ENCODE measurements around the gene GZMM. TPM values are rescaled to one million over a fixed set of nuclear protein-coding genes. Genes with fewer than 3 reads are reported as not detected.

Gene GZMM
- total RNA-seq, 6 experiments from 2014 or later, result 0.59 to 0.95 (median 0.74) TPM; not detected in 3

- Histone ChIP-seq H3K27me3 (no peaks in the 10 kb centered on the region), H3K27ac (no peak overlapping the region), H3K4me3 (no peak overlapping the region), H3K4me1 (peaks cover 0 to 15% (median 0%) of the 10 kb centered on the region in 4 donors), H3K36me3 (no peaks in the 10 kb centered on the region), H3K9me3 (no peaks in the 10 kb centered on the region)
- intact Hi-C loops (cut with DNase I), result no loop called here
- ATAC-seq (peak; percentile 4 to 35 (median 31)), DNase-seq (peak in 1 of 3 donors; percentile 59)
- TF ChIP-seq POLR2A (IDR thresholded peaks at IDR 0.05) (no peak), CTCF (IDR thresholded peaks at IDR 0.05) (no peak)
- 74% methylated on average over 9 of the region's 21 CpGs for WGBS (ENCODE audit: insufficient coverage, low coverage, low lambda C conversion rate, missing lambda C conversion rate)
These were observed 15.1 kb downstream of the GZMM start for GRCh38 chr19:558770-559439.

GRCh38 chr19:560121-560520 lies 16.3 kb downstream of the GZMM start:
- Histone ChIP-seq H3K9me3 (no peaks in the 10 kb centered on the region), H3K4me3 (no peak overlapping the region), H3K27ac (no peak overlapping the region), H3K36me3 (no peaks in the 10 kb centered on the region), H3K27me3 (no peaks in the 10 kb centered on the region), H3K4me1 (peaks cover 0 to 15% (median 0%) of the 10 kb centered on the region in 4 donors)
- ATAC-seq, result no peak
- no peak for DNase-seq
- 73% methylated on average over 12 of the region's 12 CpGs for WGBS (ENCODE audit: insufficient coverage, low coverage, low lambda C conversion rate, missing lambda C conversion rate)
- TF ChIP-seq POLR2A (IDR thresholded peaks at IDR 0.05) (no peak), CTCF (IDR thresholded peaks at IDR 0.05) (no peak)
- intact Hi-C loops (cut with DNase I), result no loop called here

GRCh38 chr19:566403-566802 lies 22.6 kb downstream of the GZMM start:
- no peaks in the 10 kb centered on the region for H3K9me3 ChIP-seq
- peak; percentile 35 to 67 (median 65) for DNase-seq
- peak overlapping the region; percentile 15 to 54 (median 18) for H3K27ac ChIP-seq
- 37% methylated on average over 9 of the region's 19 CpGs for WGBS (ENCODE audit: insufficient coverage, low coverage, low lambda C conversion rate, missing lambda C conversion rate)
- peak in 3 of 4 donors; percentile 71 to 77 (median 73) for ATAC-seq
- H3K27me3 ChIP-seq, result no peaks in the 10 kb centered on the region
- no peak for TF ChIP-seq POLR2A (IDR thresholded peaks at IDR 0.05)
- TF ChIP-seq CTCF (IDR thresholded peaks at IDR 0.05), result no peak
- no peak overlapping the region for H3K4me3 ChIP-seq
- intact Hi-C loops (cut with DNase I), result no loop called here
- peaks cover 0 to under 1% (median 0%) of the 10 kb centered on the region in 4 donors for H3K4me1 ChIP-seq
- H3K36me3 ChIP-seq, result no peaks in the 10 kb centered on the region

- Histone ChIP-seq H3K36me3 (no peaks in the 10 kb centered on the region), H3K4me3 (no peak overlapping the region), H3K27ac (peak overlapping the region; percentile 15 to 54 (median 18)), H3K27me3 (no peaks in the 10 kb centered on the region), H3K4me1 (peaks cover 0 to 5% (median 0%) of the 10 kb centered on the region in 4 donors), H3K9me3 (no peaks in the 10 kb centered on the region)
- 61% methylated on average over 15 of the region's 16 CpGs for WGBS (ENCODE audit: insufficient coverage, low coverage, low lambda C conversion rate, missing lambda C conversion rate)
- DNase-seq, result no peak
- intact Hi-C loops (cut with DNase I), result no loop called here
- TF ChIP-seq POLR2A (IDR thresholded peaks at IDR 0.05) (no peak), CTCF (IDR thresholded peaks at IDR 0.05) (no peak)
- no peak for ATAC-seq
These were observed 23.0 kb downstream of the GZMM start for GRCh38 chr19:566844-567243.

Measured in right lobe of liver (tissue), 6 donors.